Measurements from ENCODE around the gene IL10RB. TPM values are rescaled to one million over a fixed set of nuclear protein-coding genes. Genes with fewer than 3 reads are reported as not detected.

IL10RB gene
- total and polyA plus RNA-seq, 2 of the 8 experiments (the other 6 are each of a cell fraction or from before 2014, with no cell fraction given) = 2.7 to 3.2 TPM

- Histone ChIP-seq H3K27ac (ENCODE audit: low read depth, low read length) (no peak overlapping the region), H2BK120ac (replicated peaks; ENCODE audit: low read depth, low read length) (no peak overlapping the region), H2BK12ac (ENCODE audit: low read depth, low read length) (no peak overlapping the region), H4K91ac (replicated peaks; ENCODE audit: insufficient read length, low read length) (no peak overlapping the region), H3K4me2 (ENCODE audit: insufficient read depth in 1 of 2, low read depth in 2 of 2, low read length in 2 of 2) (no peak overlapping the region), H2BK5ac (ENCODE audit: low read depth, low read length) (no peak overlapping the region), H3K36me3 (ENCODE audit: control insufficient read depth in 2 of 4, insufficient read depth in 4 of 4, low read length in 3 of 4) (peaks cover 0 to 23% (median 15%) of the 10 kb centered on the region in 4 experiments; a peak in 6 of 8 replicates), H2BK15ac (ENCODE audit: low read length) (no peak overlapping the region), H3K14ac (ENCODE audit: insufficient read length) (no peak overlapping the region), H3K56ac (replicated peaks; ENCODE audit: insufficient read length, low read depth, low read length) (no peak overlapping the region), H3K4me1 (replicated peaks in 1 of 4; ENCODE audit: control insufficient read depth in 3 of 4, insufficient read depth in 4 of 4, low read length in 3 of 4) (no peaks in the 10 kb centered on the region), H4K5ac (ENCODE audit: insufficient read length, low read depth, low read length) (no peak overlapping the region), H3K18ac (ENCODE audit: extremely low read depth, low read length) (no peak overlapping the region), H3K4me3 (ENCODE audit: extremely low read depth in 1 of 4, insufficient read depth in 2 of 4, low read depth in 3 of 4, low read length in 4 of 4) (no peak overlapping the region), H4K20me1 (replicated peaks in 1 of 2; ENCODE audit: control insufficient read depth in 1 of 2, insufficient read depth in 2 of 2, low read length in 2 of 2) (no peaks in the 10 kb centered on the region), H4K8ac (ENCODE audit: extremely low read depth, insufficient read depth, low read length) (no peak overlapping the region), H3K23ac (ENCODE audit: insufficient read length) (no peak overlapping the region), H3K9me3 (ENCODE audit: insufficient read depth in 2 of 2, low read depth in 1 of 2, low read length in 1 of 2) (no peaks in the 10 kb centered on the region), H3K9ac (replicated peaks in 1 of 4; ENCODE audit: extremely low read depth in 1 of 4, low read depth in 3 of 4, low read length in 3 of 4) (no peak overlapping the region), H3K27me3 (replicated peaks in 1 of 4; ENCODE audit: control insufficient read depth in 3 of 4, extremely low read depth in 1 of 4, insufficient read depth in 3 of 4, low read length in 3 of 4) (no peaks in the 10 kb centered on the region), H2BK20ac (ENCODE audit: low read length) (no peak overlapping the region), H2AK5ac (ENCODE audit: low read depth, low read length) (no peak overlapping the region), H3K23me2 (ENCODE audit: low read depth, low read length) (no peaks in the 10 kb centered on the region), H2AFZ (ENCODE audit: low read length) (no peak overlapping the region), H3K79me2 (ENCODE audit: control insufficient read depth in 1 of 2, insufficient read depth in 2 of 2, low read length in 2 of 2) (no peaks in the 10 kb centered on the region), H3K4ac (replicated peaks; ENCODE audit: insufficient read length, low read depth, low read length) (no peak overlapping the region), H3K79me1 (ENCODE audit: low read depth, low read length) (no peaks in the 10 kb centered on the region)
- FAIRE-seq = no peak
- CTCF ChIA-PET (ENCODE audit: partially characterized antibody) = interaction anchor here (1.2 kb wide), 1 partner anchor 132 kb away, joined by 3 read pairs; no protein-coding TSS in a partner anchor
- no peak for DNase-seq (ENCODE audit: low read depth in 1 of 2, low spot score in 2 of 2)
- POLR2A ChIA-PET (ENCODE audit: partially characterized antibody) = no interaction called here
- WGBS, 2 experiments (ENCODE audit: extremely low coverage in 1 of 2, insufficient coverage in 1 of 2, insufficient read length in 1 of 2, insufficient replicate concordance in 2 of 2, low coverage in 1 of 2, low lambda C conversion rate in 2 of 2, missing lambda C conversion rate in 1 of 2) = 91% methylated on average over 5 of the region's 5 CpGs; no CpG with 5 or more reads in 1 of the 2 experiments
- no peak for TF ChIP-seq JUN (IDR thresholded peaks at IDR 0.05; ENCODE audit: low read depth, low read length)
- TF ChIP-seq ATF2 (IDR thresholded peaks at IDR 0.05; ENCODE audit: low read length) = no peak
Measured at GRCh38 chr21:33254766-33255165, 11.4 kb upstream of the IL10RB start.

Data from H1 (cell line).